Neuronal stem cell (in vitro differentiated cells): Measurements from ENCODE around the gene YIF1A.

Experiments
- DNase-seq: peaks from one replicate; pipeline ENCODE4 v3.0.0-alpha.2; 2013; ENCODE audit warnings: low spot score
- H2AFZ ChIP-seq: one replicate; pipeline ENCODE4 v1.6.1; 2013; ENCODE audit warnings: mild to moderate bottlenecking, low read length, inconsistent platforms
- H2AK5ac ChIP-seq: 2 replicates; pipeline ENCODE4 v1.6.1; 2013; ENCODE audit warnings: low read depth, mild to moderate bottlenecking, inconsistent platforms, low read length, moderate library complexity, mixed read lengths
- H2BK120ac ChIP-seq: 2 replicates; pipeline ENCODE4 v1.6.1; 2013; ENCODE audit warnings: low read depth, mild to moderate bottlenecking, inconsistent platforms, low read length, moderate library complexity, mixed read lengths
- H2BK12ac ChIP-seq: one replicate; pipeline ENCODE4 v1.6.1; 2013; ENCODE audit warnings: low read length, inconsistent platforms
- H2BK15ac ChIP-seq: 2 replicates; pipeline ENCODE4 v1.6.1; 2013; ENCODE audit warnings: mild to moderate bottlenecking, low read length, inconsistent platforms, mixed read lengths
- H2BK5ac ChIP-seq: one replicate; pipeline ENCODE4 v1.6.1; 2013; ENCODE audit warnings: inconsistent platforms, mild to moderate bottlenecking, low read length, moderate library complexity
- H3K14ac ChIP-seq: one replicate; pipeline ENCODE4 v1.6.1; 2013; ENCODE audit warnings: low read length, inconsistent platforms
- H3K18ac ChIP-seq: 2 replicates; pipeline ENCODE4 v1.6.1; 2013; ENCODE audit warnings: low read length, inconsistent platforms
- H3K23ac ChIP-seq: 2 replicates; pipeline ENCODE4 v1.6.1; 2013; ENCODE audit warnings: low read depth, mild to moderate bottlenecking, mixed read lengths, low read length, inconsistent platforms; ENCODE audit not compliant: poor library complexity
- H3K27ac ChIP-seq: replicated peaks from 3 replicates; pipeline ENCODE4 v1.5.1; 2013; ENCODE audit warnings: low read length, inconsistent platforms
- H3K27me3 ChIP-seq, 3 experiments: 2 replicates each; pipeline ENCODE4 v1.6.1; 2013; ENCODE audit warnings: low read length in 3 of 3, mild to moderate bottlenecking in 2 of 3, inconsistent platforms in 1 of 3, low read depth in 1 of 3, mixed read lengths in 1 of 3, moderate library complexity in 1 of 3; ENCODE audit not compliant: control insufficient read depth in 3 of 3, insufficient read depth in 3 of 3
- H3K36me3 ChIP-seq, 2 donors: replicated peaks in 1 of 2; 2 replicates each; pipeline ENCODE4 v1.6.1; 2013; ENCODE audit warnings: low read length in 2 of 2; ENCODE audit not compliant: control insufficient read depth in 2 of 2, insufficient read depth in 2 of 2
- H3K4ac ChIP-seq: 2 replicates; pipeline ENCODE4 v1.6.1; 2013; ENCODE audit warnings: inconsistent platforms, mild to moderate bottlenecking, low read length, moderate library complexity
- H3K4me1 ChIP-seq, 2 donors: 1 replicate in 1 of 2; 2 replicates in 1 of 2; pipeline ENCODE4 v1.6.1; 2013; ENCODE audit warnings: low read length in 2 of 2, low read depth in 1 of 2; ENCODE audit not compliant: control insufficient read depth in 2 of 2, insufficient read depth in 1 of 2
- H3K4me2 ChIP-seq: one replicate; pipeline ENCODE4 v1.6.1; 2013; ENCODE audit warnings: mild to moderate bottlenecking, low read length, inconsistent platforms; ENCODE audit not compliant: insufficient read depth, poor library complexity, severe bottlenecking
- H3K4me3 ChIP-seq, 2 donors: 2 replicates each; pipeline ENCODE4 v1.5.1; 2013; ENCODE audit warnings: low read length in 2 of 2, mild to moderate bottlenecking in 2 of 2, inconsistent platforms in 1 of 2, moderate library complexity in 1 of 2
- H3K79me1 ChIP-seq: one replicate; pipeline ENCODE4 v1.6.1; 2013; ENCODE audit warnings: low read depth, mild to moderate bottlenecking, inconsistent platforms, low read length, moderate library complexity
- H3K9ac ChIP-seq: one replicate; pipeline ENCODE4 v1.6.1; 2013; ENCODE audit warnings: mild to moderate bottlenecking, low read depth, low read length, inconsistent platforms; ENCODE audit not compliant: poor library complexity
- H3K9me3 ChIP-seq, 2 donors: replicated peaks in 1 of 2; 2 replicates each; pipeline versions ENCODE3 to v1.6.1; 2013; ENCODE audit warnings: low read length in 2 of 2, mild to moderate bottlenecking in 2 of 2, inconsistent platforms in 1 of 2, low read depth in 1 of 2, mixed read lengths in 1 of 2, moderate library complexity in 1 of 2; ENCODE audit not compliant: control insufficient read depth in 2 of 2, insufficient read depth in 1 of 2
- H4K8ac ChIP-seq: one replicate; pipeline ENCODE4 v1.6.1; 2013; ENCODE audit warnings: low read depth, mild to moderate bottlenecking, inconsistent platforms, low read length, moderate library complexity
- H4K91ac ChIP-seq: one replicate; pipeline ENCODE4 v1.6.1; 2013; ENCODE audit warnings: low read length, low read depth, mild to moderate bottlenecking, inconsistent platforms; ENCODE audit not compliant: poor library complexity
- WGBS, 2 donors: extraction: QIAGEN DNeasy Blood & Tissue Kit; methylation state at CpG; one replicate each; pipeline ENCODE4 v1.1.7; 2013; ENCODE audit warnings: missing lambda C conversion rate in 2 of 2, mixed read lengths in 1 of 2; ENCODE audit not compliant: insufficient read length in 2 of 2, insufficient replicate concordance in 1 of 2; ENCODE audit errors: extremely low coverage in 2 of 2; 5-methylcytosine and 5-hydroxymethylcytosine counted together

YIF1A gene

DNA sequence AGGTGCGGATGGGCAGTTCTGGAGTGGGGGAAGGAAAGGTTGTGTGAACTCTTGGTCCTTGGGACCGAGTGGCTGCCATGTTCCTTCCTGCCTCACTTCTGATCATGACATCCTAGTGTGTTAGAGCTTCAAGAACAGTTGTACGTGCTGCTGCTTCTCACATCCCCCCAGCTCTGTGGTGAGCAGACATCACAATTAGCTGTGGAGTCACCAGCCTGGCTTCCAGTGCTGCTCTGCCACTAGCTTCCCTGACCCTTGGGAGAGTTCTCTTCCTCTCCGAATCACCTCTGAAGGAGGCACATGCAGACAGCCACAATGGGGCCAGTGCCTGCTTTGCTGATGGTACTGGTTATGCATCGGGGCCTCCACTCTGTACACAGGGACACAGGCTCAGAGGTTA lies 26.8 kb downstream of the YIF1A start:
- H3K4me3 ChIP-seq, result no peak overlapping the region
- H2BK12ac ChIP-seq, result no peak overlapping the region
- no peak overlapping the region for H2BK15ac ChIP-seq
- no peak overlapping the region for H2AK5ac ChIP-seq
- H3K36me3 ChIP-seq, result peaks cover 70 to 77% of the 10 kb centered on the region in 2 donors
- no peak overlapping the region for H3K4ac ChIP-seq
- no CpG with 5 or more reads among the region's 5 CpGs for WGBS, 2 donors
- no peak overlapping the region for H3K18ac ChIP-seq
- no peak overlapping the region for H3K9ac ChIP-seq
- H2BK120ac ChIP-seq, result no peak overlapping the region
- no peak overlapping the region for H4K91ac ChIP-seq
- H3K4me1 ChIP-seq, result peaks cover 6 to 12% of the 10 kb centered on the region in 2 donors
- no peak overlapping the region for H2AFZ ChIP-seq
- no peak overlapping the region for H3K23ac ChIP-seq
- H2BK5ac ChIP-seq, result no peak overlapping the region
- H4K8ac ChIP-seq, result no peak overlapping the region
- H3K79me1 ChIP-seq, result peaks cover 16% of the 10 kb centered on the region
- no peak overlapping the region for H3K4me2 ChIP-seq
- H3K27me3 ChIP-seq, result peaks cover 0 to 2% (median 0%) of the 10 kb centered on the region in 3 experiments
- no peak overlapping the region for H3K27ac ChIP-seq
- no peak for DNase-seq
- H3K9me3 ChIP-seq, result peaks cover 0 to 2% of the 10 kb centered on the region in 2 donors
- no peak overlapping the region for H3K14ac ChIP-seq

DNA sequence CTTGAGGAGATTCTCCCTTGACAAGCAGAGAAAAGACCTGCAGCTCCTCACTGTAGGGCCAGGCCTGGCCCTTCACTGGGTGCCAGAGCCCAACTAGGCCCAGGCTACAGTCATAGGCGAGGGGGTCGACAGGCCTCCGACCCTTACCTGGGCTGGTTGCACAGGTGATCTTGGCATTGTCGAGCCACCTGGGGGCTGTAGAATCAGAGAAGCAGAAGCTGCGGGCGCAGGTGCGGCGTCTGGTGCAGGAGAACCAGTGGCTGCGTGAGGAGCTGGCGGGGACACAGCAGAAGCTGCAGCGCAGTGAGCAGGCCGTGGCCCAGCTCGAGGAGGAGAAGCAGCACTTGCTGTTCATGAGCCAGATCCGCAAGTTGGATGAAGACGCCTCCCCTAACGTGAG lies 27.4 kb downstream of the YIF1A start:
- no peak overlapping the region for H4K8ac ChIP-seq
- DNase-seq, result no peak
- H3K4me2 ChIP-seq, result no peak overlapping the region
- H2BK120ac ChIP-seq, result no peak overlapping the region
- peak overlapping the region; percentile 17 for H3K9ac ChIP-seq
- peak overlapping the region; percentile 16 for H3K23ac ChIP-seq
- WGBS, 2 donors, result no CpG with 5 or more reads among the region's 16 CpGs
- H2BK5ac ChIP-seq, result no peak overlapping the region
- H3K79me1 ChIP-seq, result peaks cover 16% of the 10 kb centered on the region
- peaks cover 7 to 10% of the 10 kb centered on the region in 2 donors for H3K4me1 ChIP-seq
- no peak overlapping the region for H3K27ac ChIP-seq
- H3K4ac ChIP-seq, result no peak overlapping the region
- no peak overlapping the region for H3K14ac ChIP-seq
- H2BK15ac ChIP-seq, result no peak overlapping the region
- H3K27me3 ChIP-seq, result peaks cover 0 to 2% (median 0%) of the 10 kb centered on the region in 3 experiments
- no peak overlapping the region for H2AK5ac ChIP-seq
- H4K91ac ChIP-seq, result no peak overlapping the region
- H3K4me3 ChIP-seq, result no peak overlapping the region
- H3K18ac ChIP-seq, result no peak overlapping the region
- H3K9me3 ChIP-seq, result peaks cover 0 to 2% of the 10 kb centered on the region in 2 donors
- H2BK12ac ChIP-seq, result no peak overlapping the region
- H2AFZ ChIP-seq, result no peak overlapping the region
- H3K36me3 ChIP-seq, result peaks cover 66 to 74% of the 10 kb centered on the region in 2 donors

DNA sequence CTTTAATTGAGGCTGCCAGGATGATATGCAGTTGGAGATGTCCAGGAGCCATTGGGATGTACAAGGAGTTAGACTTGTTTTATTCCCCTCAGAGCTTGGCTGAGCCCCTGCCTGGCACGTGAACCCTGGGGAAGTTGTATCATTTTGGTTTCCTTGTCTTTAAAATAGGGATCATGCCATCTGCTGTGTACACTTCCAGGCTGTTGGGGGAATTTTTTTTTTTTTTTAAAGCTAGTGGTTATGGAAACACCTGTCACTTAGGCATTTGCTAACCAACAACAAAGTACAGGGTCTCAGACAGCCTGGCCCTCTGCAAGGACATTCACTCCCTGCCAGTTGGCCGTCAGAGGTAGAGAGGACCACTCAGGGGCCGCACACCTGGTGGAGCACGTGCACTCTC lies 29.0 kb downstream of the YIF1A start:
- Histone ChIP-seq H2BK12ac (no peak overlapping the region), H3K27ac (no peak overlapping the region), H2BK15ac (no peak overlapping the region), H2BK5ac (no peak overlapping the region), H3K4ac (no peak overlapping the region), H3K4me3 (no peak overlapping the region), H3K36me3 (peaks cover 53 to 60% of the 10 kb centered on the region in 2 donors), H2BK120ac (no peak overlapping the region), H2AK5ac (no peak overlapping the region), H3K9ac (no peak overlapping the region), H2AFZ (no peak overlapping the region), H3K23ac (peak overlapping the region; percentile 39), H3K18ac (no peak overlapping the region), H3K9me3 (peaks cover 0 to 2% of the 10 kb centered on the region in 2 donors), H4K91ac (no peak overlapping the region), H3K4me2 (no peak overlapping the region), H3K4me1 (peaks cover 6 to 11% of the 10 kb centered on the region in 2 donors), H3K14ac (no peak overlapping the region), H4K8ac (no peak overlapping the region), H3K27me3 (peaks cover 0 to 2% (median 0%) of the 10 kb centered on the region in 3 experiments), H3K79me1 (peaks cover 14% of the 10 kb centered on the region)
- DNase-seq, result no peak
- no CpG with 5 or more reads among the region's 4 CpGs for WGBS, 2 donors

DNA sequence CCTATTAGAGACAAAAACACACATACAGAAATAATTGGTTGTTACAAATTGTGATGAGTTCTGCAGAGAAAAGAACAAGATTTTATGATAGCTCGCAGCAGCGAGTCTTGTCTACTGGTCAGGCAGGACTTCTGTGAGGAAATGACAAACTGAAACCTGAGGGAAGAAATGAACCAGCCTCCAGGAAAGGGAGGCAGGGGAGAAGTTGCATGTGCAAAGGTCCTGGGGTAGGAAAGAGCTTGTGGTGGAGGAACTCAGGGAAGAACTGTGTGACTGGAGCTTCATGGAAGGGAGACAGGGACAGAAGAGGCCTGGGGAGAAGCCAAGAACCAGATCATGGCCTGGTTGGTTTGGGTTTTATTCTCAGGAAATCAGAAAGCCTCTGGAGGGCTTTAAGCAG lies 29.7 kb downstream of the YIF1A start:
- Histone ChIP-seq H2AK5ac (no peak overlapping the region), H3K18ac (no peak overlapping the region), H3K9me3 (peaks cover 0 to 2% of the 10 kb centered on the region in 2 donors), H3K23ac (no peak overlapping the region), H3K4ac (no peak overlapping the region), H2BK120ac (no peak overlapping the region), H3K14ac (no peak overlapping the region), H3K27ac (no peak overlapping the region), H3K79me1 (peaks cover 14% of the 10 kb centered on the region), H3K4me1 (peaks cover 6 to 11% of the 10 kb centered on the region in 2 donors), H2AFZ (no peak overlapping the region), H2BK15ac (no peak overlapping the region), H3K36me3 (peaks cover 46 to 53% of the 10 kb centered on the region in 2 donors), H4K8ac (no peak overlapping the region), H3K4me2 (no peak overlapping the region), H3K4me3 (no peak overlapping the region), H4K91ac (no peak overlapping the region), H2BK5ac (no peak overlapping the region), H2BK12ac (no peak overlapping the region), H3K27me3 (peaks cover 0 to 2% (median 0%) of the 10 kb centered on the region in 3 experiments), H3K9ac (no peak overlapping the region)
- WGBS, 2 donors, result no CpG with 5 or more reads among the region's 2 CpGs
- DNase-seq, result no peak
